Vagina (tissue), 2 donors: ENCODE measurements around the gene BCAS3. TPM values are rescaled to one million over a fixed set of nuclear protein-coding genes. Genes with fewer than 3 reads are reported as not detected.
"Not testable (repeated sequence)": the region's sequence is repeated elsewhere in the genome, so short reads cannot be mapped to it uniquely, and the experiment has no call there.

ENCODE experiments used
- DNase-seq, 2 donors: peaks; one replicate each; pipeline ENCODE4 v3.0.0-alpha.2; 2017; ENCODE audit errors: extremely low spot score in 2 of 2
- H3K27ac ChIP-seq: fragments of 200-600 bp; sonication (generic); one replicate; pipeline ENCODE4 v1.5.1; 2019
- H3K27me3 ChIP-seq: fragments of 200-600 bp; sonication (generic); one replicate; pipeline ENCODE4 v1.5.1; 2019
- H3K36me3 ChIP-seq, 2 donors: fragments of 200-600 bp; sonication (generic); one replicate each; pipeline ENCODE4 v1.5.1; 2017 to 2019
- H3K4me1 ChIP-seq: fragments of 200-600 bp; sonication (generic); one replicate; pipeline ENCODE4 v1.5.1; 2019
- H3K4me3 ChIP-seq, 2 donors: fragments of 200-600 bp; sonication (generic); 1 replicate in 1 of 2; 2 replicates in 1 of 2; pipeline ENCODE4 v1.5.1; 2016 to 2019
- H3K9me3 ChIP-seq: fragments of 200-600 bp; sonication (generic); one replicate; pipeline ENCODE4 v1.5.1; 2019
- POLR2A ChIP-seq, 2 donors: fragments of 450-650 bp; IDR thresholded peaks; one replicate each; pipeline ENCODE4 v1.6.1; 2017; ENCODE audit warnings: antibody characterized with exemption in 2 of 2, mild to moderate bottlenecking in 2 of 2, moderate library complexity in 2 of 2
- POLR2AphosphoS5 ChIP-seq, 2 donors: sonication (generic); formaldehyde crosslinking; IDR thresholded peaks; one replicate each; pipeline ENCODE4 v1.9.0; 2017; ENCODE audit warnings: antibody characterized with exemption in 2 of 2, mild to moderate bottlenecking in 2 of 2, low read depth in 1 of 2; ENCODE audit not compliant: insufficient read depth in 1 of 2
- intact Hi-C: fragments of 100-400 bp; cut with DNase I; formaldehyde crosslinking; loops from one replicate; pipeline ENCODE4 v1.15.1; 2023
- total RNA-seq: library from RNA; depleted of rRNA; stranded (reverse); fragments of >200 nt; gene quantifications from one replicate; pipeline ENCODE4 v1.2.3, GENCODE V29; 2016
- TF ChIP-seq, protein P1 (sequence below), 3 experiments: fragments of 450-650 bp in 2 of 3; fragments of 200-600 bp in 1 of 3; sonication (generic) in 1 of 3; IDR thresholded peaks; one replicate each; pipeline ENCODE4 v1.5.1; 2017 to 2019; ENCODE audit warnings: antibody characterized with exemption in 3 of 3, mild to moderate bottlenecking in 2 of 3, moderate library complexity in 2 of 3

Gene BCAS3
- total RNA-seq, 1 donor from 2014 or later = 33.1 TPM

DNA sequence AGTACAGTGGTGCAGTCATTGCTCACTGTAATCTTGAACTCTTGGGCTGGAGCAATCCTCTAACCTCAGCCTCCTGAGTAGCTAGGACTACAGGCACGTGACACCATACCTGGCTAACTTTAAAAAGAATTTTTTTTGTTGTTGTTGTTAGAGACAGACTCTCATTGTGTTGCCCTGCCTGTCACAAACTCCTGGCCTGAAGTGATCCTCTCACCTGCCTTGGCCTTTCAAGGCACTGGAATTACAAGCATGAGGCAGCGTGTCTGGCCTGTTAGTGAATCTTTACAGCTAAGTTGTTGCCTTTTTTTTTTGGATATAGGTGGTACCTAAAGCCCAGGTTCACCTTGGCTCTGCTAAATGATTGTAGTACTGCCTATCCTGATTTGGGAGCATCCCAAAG, 290.6 kb downstream of the BCAS3 start:
- TF ChIP-seq POLR2AphosphoS5 (IDR thresholded peaks at IDR 0.05; ENCODE audit: insufficient read depth in 1 of 2, low read depth in 1 of 2) = no peak
- no peak for TF ChIP-seq POLR2A (IDR thresholded peaks at IDR 0.05)
- TF ChIP-seq, protein P1, sequence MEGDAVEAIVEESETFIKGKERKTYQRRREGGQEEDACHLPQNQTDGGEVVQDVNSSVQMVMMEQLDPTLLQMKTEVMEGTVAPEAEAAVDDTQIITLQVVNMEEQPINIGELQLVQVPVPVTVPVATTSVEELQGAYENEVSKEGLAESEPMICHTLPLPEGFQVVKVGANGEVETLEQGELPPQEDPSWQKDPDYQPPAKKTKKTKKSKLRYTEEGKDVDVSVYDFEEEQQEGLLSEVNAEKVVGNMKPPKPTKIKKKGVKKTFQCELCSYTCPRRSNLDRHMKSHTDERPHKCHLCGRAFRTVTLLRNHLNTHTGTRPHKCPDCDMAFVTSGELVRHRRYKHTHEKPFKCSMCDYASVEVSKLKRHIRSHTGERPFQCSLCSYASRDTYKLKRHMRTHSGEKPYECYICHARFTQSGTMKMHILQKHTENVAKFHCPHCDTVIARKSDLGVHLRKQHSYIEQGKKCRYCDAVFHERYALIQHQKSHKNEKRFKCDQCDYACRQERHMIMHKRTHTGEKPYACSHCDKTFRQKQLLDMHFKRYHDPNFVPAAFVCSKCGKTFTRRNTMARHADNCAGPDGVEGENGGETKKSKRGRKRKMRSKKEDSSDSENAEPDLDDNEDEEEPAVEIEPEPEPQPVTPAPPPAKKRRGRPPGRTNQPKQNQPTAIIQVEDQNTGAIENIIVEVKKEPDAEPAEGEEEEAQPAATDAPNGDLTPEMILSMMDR (IDR thresholded peaks at IDR 0.05) = no peak
- Histone ChIP-seq H3K27ac (no peak overlapping the region), H3K36me3 (no peaks in the 10 kb centered on the region), H3K27me3 (no peaks in the 10 kb centered on the region), H3K4me1 (no peaks in the 10 kb centered on the region), H3K4me3 (no peak overlapping the region), H3K9me3 (no peaks in the 10 kb centered on the region)
- DNase-seq = no peak
- intact Hi-C loops = no loop called here

DNA sequence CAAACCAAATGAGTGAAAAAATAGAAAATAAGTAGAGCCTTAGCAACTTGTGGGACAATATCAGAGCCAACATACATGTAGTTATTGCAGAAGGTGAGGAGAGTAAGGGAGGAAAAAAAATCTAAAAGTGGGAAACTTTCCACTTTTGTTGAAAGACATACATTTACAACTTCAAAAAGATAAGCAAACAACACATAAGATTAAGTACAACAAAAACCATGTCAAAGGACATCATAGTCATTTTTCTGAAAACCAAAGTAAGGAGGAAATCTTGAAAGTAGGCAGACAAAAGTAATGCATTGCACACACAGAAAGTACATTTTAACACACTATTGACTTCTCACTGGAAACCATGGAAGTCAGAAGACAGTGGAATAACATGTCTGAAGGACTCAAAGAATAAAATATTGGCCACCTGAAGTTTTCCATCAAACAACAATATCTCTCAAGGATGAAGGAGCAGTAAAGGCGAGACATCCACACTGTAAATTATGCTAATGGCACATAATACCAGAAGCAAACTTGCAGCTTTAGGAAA, 291.9 kb downstream of the BCAS3 start:
- Histone ChIP-seq H3K27ac (no peak overlapping the region), H3K27me3 (no peaks in the 10 kb centered on the region), H3K4me3 (no peak overlapping the region), H3K36me3 (no peaks in the 10 kb centered on the region), H3K9me3 (no peaks in the 10 kb centered on the region), H3K4me1 (no peaks in the 10 kb centered on the region)
- TF ChIP-seq POLR2A (IDR thresholded peaks at IDR 0.05) (no peak), POLR2AphosphoS5 (IDR thresholded peaks at IDR 0.05; ENCODE audit: insufficient read depth in 1 of 2, low read depth in 1 of 2) (no peak)
- TF ChIP-seq, protein P1 (IDR thresholded peaks at IDR 0.05) = no peak
- intact Hi-C loops = no loop called here
- no peak for DNase-seq

DNA sequence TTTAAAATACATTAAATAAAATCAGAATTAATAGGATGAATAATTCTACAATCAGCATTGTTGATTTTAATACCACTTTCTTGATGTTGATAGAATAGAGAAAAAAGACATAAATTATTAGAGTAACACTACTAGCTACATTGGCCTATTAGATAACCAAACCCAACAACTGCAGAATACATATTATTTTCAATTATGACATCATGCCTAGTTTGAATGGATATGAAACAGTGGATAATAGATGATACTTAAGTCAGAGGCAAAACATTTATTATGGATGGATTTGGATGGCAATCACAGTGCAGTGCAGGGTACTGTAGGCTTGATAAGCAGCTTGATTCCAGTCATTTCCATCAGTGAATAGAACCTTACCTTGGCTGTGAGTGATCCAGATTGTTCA, 293.1 kb downstream of the BCAS3 start:
- intact Hi-C loops = no loop called here
- TF ChIP-seq POLR2A (IDR thresholded peaks at IDR 0.05) = no peak
- TF ChIP-seq, protein P1 (IDR thresholded peaks at IDR 0.05) = no peak
- no peak for TF ChIP-seq POLR2AphosphoS5 (IDR thresholded peaks at IDR 0.05; ENCODE audit: insufficient read depth in 1 of 2, low read depth in 1 of 2)

DNA sequence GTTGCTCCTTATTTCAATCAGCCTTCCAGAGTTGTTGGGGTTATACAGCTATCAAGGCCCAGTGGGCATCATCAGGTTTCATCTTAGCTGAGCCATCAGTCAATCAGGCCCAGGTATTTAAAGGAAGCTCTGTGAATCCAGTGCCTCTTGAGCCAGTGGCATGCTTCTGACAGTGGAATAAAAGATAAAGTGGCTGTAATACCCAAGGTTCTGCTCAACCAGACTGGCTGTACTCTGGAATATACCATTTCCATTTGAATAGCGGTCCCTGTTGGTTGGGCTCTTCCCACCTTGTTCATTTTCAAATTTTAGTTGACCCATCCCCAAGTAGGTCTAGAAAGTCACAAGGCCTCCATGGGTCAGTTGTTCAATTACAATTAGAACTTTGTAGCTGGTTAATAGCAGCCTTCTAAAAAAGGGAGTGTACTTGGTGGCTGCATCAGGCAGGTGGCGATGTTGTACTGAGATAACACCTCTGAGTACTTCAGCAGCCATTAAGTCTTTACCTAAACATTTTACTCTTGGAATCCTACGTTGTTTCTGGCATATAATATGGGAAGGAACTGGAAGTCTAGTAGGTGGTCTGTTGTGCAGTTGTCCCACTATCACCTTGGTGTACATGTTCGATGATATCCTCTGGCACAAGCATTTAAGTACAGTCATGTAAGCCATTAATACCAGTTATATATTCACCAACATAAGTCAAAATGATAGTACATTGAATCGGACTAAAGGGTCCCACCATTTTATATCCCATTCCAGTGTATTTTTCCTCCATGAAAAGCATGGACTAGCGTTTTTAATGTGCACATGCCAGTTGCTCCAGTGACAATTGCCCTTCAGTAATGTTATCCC, 294.1 kb downstream of the BCAS3 start:
- H3K27ac ChIP-seq = no peak overlapping the region
- TF ChIP-seq POLR2AphosphoS5 (IDR thresholded peaks at IDR 0.05; ENCODE audit: insufficient read depth in 1 of 2, low read depth in 1 of 2) = no peak
- TF ChIP-seq, protein P1 (IDR thresholded peaks at IDR 0.05) = peak in 1 of 3 experiments; percentile 45
- no peaks in the 10 kb centered on the region for H3K9me3 ChIP-seq
- no peaks in the 10 kb centered on the region for H3K4me1 ChIP-seq
- H3K27me3 ChIP-seq = no peaks in the 10 kb centered on the region
- no peaks in the 10 kb centered on the region for H3K36me3 ChIP-seq
- no peak overlapping the region for H3K4me3 ChIP-seq
- intact Hi-C loops = no loop called here
- no peak for DNase-seq

More for the DNA sequence above, 293.1 kb downstream of the BCAS3 start:
- H3K36me3 ChIP-seq = no peaks in the 10 kb centered on the region
- no peak overlapping the region for H3K27ac ChIP-seq
- no peaks in the 10 kb centered on the region for H3K9me3 ChIP-seq
- H3K27me3 ChIP-seq = no peaks in the 10 kb centered on the region
- no peak for DNase-seq
- H3K4me3 ChIP-seq = no peak overlapping the region
- no peaks in the 10 kb centered on the region for H3K4me1 ChIP-seq

DNA sequence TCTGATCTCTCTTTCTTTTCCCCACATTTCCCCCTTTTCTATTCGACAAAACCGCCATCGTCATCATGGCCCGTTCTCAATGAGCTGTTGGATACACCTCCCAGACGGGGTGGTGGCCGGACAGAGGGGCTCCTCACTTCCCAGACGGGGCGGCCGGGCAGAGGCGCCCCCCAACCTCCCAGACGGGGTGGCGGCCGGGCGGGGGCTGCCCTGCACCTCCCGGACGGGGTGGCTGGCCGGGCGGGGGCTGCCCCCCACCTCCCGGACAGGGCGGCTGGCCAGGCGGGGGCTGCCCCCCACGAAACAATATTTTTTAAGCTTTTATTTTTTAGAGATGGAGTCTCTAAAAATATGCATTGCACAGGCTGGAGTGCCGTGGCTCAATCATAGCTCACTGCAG, 299.2 kb downstream of the BCAS3 start:
- H3K4me3 ChIP-seq, H3K27ac ChIP-seq, DNase-seq, H3K36me3 ChIP-seq, H3K9me3 ChIP-seq, H3K27me3 ChIP-seq, intact Hi-C loops, H3K4me1 ChIP-seq: not testable (repeated sequence)
